Measurements from ENCODE around the gene TNS1.
"Not testable (repeated sequence)": the region's sequence is repeated elsewhere in the genome, so short reads cannot be mapped to it uniquely, and the experiment has no call there.

TNS1 gene

DNA sequence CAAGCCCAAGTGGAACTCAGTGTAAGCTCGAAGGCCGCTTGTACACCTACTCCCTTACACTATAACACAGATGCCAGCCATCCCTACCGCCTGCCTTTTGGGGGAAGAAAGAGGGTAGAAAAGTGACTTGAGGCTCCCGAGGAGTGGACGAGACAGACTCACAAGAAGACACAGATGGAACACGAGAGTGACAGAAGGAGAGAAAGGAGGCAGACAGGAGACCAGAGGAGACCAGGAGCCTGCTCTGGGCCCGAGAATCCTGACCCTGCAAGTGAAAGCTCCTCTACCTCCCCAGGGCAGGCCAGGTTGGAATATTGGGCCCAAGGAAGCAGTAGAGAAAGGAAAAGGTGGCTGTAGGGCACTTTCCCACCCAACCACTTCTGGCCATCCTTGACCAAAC is 23.4 kb upstream of the TNS1 start:
- Mint-ChIP-seq H3K9me3 (no peaks in the 10 kb centered on the region), H3K4me1 (peaks cover 0 to 3% of the 10 kb centered on the region in 2 donors), H3K36me3 (no peaks in the 10 kb centered on the region), H3K4me3 (no peak overlapping the region), H3K27me3 (no peaks in the 10 kb centered on the region), H3K27ac (no peak overlapping the region)
- DNase-seq (no peak), ATAC-seq (replicated peaks) (no peak)

DNA sequence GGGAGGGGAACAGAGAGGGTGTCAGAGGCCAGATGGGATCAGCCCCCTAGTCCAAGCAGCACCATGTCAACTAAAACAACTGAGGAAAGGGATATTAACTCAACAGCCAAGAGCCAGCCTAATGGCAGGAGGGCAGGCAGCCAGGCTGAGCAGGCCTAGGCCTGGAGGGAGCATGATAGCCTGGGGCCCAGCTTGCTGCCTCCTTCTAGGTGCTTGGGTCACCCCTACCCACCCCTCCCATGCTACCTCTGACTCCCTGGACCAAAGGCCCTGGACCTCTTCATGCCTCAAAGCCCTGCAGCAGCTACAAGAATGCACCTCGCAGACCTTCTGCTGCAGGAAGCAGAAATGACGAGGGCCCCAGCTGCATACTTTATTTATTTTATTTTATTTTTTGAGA is 22.1 kb upstream of the TNS1 start:
- peaks cover 4 to 11% of the 10 kb centered on the region in 2 donors for H3K4me1 Mint-ChIP-seq
- H3K4me3 Mint-ChIP-seq: no peak overlapping the region
- DNase-seq (no peak), ATAC-seq (replicated peaks) (no peak)
- no peak overlapping the region for H3K27ac Mint-ChIP-seq
- no peaks in the 10 kb centered on the region for H3K36me3 Mint-ChIP-seq
- H3K9me3 Mint-ChIP-seq: no peaks in the 10 kb centered on the region
- no peaks in the 10 kb centered on the region for H3K27me3 Mint-ChIP-seq

DNA sequence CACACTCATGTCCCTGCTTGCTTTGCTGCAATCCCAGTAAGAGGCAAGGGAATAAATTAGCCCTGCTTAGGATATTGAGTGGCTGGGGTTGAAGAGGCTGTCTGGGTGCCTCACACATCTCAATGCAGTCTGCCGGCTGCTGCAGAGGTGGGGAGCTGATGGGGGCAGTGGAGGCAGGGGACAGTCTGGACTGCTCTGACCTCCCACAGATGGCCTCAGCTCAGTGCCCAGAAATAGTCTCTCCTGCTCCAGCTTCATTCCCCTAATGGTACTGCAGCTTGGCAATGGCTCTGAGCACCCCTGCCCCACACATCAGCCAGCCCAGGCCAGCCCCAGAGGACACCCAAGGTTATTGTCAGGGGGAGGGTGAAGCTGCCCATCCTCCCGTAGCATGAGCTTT is 21.5 kb upstream of the TNS1 start:
- H3K27me3 Mint-ChIP-seq: no peaks in the 10 kb centered on the region
- H3K9me3 Mint-ChIP-seq: no peaks in the 10 kb centered on the region
- no peak for DNase-seq
- H3K36me3 Mint-ChIP-seq: no peaks in the 10 kb centered on the region
- H3K4me1 Mint-ChIP-seq: peaks cover 9 to 16% of the 10 kb centered on the region in 2 donors
- no peak overlapping the region for H3K4me3 Mint-ChIP-seq
- ATAC-seq (replicated peaks): no peak
- H3K27ac Mint-ChIP-seq: no peak overlapping the region

DNA sequence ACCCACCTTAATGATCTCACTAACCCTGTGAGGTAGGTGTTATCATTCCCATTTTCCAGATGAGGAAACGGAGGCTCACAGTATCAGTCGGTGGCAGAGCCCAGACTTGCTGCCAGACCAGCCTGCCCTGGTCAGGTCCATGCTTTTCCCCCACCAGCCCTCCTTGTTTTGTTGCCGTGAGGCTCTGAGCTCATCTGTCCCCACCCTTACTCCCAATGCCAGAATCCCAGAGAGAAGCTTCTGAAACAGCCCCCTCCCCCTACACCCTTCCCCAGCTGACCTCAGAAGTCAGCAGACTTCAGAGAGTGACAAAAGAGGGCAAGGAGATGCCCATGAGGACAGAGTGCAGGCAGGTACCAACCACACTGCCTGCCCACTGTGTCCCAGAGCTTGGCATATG is 20.8 kb upstream of the TNS1 start:
- H3K4me1 Mint-ChIP-seq: peaks cover 13 to 19% of the 10 kb centered on the region in 2 donors
- H3K36me3 Mint-ChIP-seq: no peaks in the 10 kb centered on the region
- no peak for DNase-seq
- ATAC-seq (replicated peaks): no peak
- no peaks in the 10 kb centered on the region for H3K9me3 Mint-ChIP-seq
- H3K27ac Mint-ChIP-seq: no peak overlapping the region
- H3K4me3 Mint-ChIP-seq: no peak overlapping the region
- H3K27me3 Mint-ChIP-seq: no peaks in the 10 kb centered on the region

DNA sequence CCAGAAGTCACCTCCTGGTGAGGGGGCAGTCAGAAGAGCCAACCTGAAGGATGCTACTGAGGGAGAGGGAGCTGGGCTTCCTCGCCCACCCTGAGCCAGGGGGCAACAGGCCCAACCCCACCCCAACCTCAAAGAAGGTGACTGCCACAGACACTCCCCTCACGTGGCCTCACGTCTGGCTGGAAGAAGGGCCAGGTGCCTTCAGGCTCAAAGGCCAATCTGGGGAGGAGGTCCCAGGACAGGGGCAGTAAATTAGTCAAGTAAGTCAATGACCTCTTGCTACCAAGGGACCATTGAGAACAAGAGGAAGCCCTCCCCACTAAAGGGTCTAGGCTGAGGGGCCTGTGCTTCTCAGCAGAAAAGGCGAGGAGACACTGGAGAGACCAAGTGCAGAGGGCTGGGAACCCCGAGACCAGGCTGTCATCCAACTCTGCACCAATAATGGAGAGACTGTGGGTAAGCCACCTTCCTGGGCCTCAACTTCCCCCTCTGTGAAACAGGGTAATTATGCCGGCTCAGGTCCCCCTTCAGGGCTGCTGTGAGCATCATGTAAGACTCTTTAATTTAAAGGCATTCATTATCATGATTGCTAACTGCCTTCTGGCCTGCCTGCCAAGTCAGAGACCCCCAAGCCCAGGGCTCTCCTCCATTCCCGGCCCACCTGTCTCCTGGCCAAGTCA is 20.2 kb upstream of the TNS1 start:
- Mint-ChIP-seq H3K4me1 (peaks cover 13 to 19% of the 10 kb centered on the region in 2 donors), H3K36me3 (no peaks in the 10 kb centered on the region), H3K27me3 (no peaks in the 10 kb centered on the region), H3K27ac (no peak overlapping the region), H3K9me3 (no peaks in the 10 kb centered on the region), H3K4me3 (no peak overlapping the region)
- DNase-seq (no peak), ATAC-seq (replicated peaks) (no peak)

DNA sequence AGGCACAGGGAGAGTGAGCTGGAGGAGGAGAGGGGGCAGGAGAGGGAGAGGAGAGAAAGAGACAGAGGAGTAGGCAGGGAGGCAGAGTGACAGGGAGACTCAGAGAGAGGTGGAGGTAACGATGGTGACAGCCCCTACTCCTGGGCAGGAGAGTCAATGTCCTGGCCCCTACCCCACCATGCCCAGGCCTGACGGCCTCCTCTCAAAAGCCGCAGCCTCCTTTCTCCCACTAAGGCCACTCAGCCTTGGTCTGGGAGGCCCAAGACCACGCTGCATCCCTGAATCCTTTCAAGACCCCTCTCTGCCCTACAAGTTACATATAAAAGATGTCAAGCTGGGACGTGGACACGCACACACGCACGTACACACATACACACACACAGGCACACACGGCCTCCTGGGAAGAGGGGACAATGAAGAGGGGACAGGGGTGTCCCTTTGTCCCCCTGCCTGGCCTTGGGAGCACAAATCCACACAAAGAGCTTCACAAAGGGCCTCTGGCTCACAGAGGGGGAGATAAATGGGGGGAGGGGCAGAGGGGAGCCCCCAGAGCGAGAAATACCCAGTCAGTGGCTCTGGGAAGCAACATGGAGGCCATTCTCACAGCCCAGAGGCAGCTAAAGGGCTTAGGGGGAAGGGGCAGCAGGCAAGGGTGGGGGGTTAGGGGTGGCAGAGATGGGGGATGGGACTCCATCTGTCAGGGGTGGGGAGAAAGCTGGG is 19.5 kb upstream of the TNS1 start:
- Mint-ChIP-seq H3K27ac (no peak overlapping the region), H3K36me3 (no peaks in the 10 kb centered on the region), H3K4me1 (peaks cover 17 to 19% of the 10 kb centered on the region in 2 donors), H3K4me3 (no peak overlapping the region), H3K9me3 (no peaks in the 10 kb centered on the region), H3K27me3 (no peaks in the 10 kb centered on the region)
- DNase-seq (no peak), ATAC-seq (replicated peaks) (no peak)

DNA sequence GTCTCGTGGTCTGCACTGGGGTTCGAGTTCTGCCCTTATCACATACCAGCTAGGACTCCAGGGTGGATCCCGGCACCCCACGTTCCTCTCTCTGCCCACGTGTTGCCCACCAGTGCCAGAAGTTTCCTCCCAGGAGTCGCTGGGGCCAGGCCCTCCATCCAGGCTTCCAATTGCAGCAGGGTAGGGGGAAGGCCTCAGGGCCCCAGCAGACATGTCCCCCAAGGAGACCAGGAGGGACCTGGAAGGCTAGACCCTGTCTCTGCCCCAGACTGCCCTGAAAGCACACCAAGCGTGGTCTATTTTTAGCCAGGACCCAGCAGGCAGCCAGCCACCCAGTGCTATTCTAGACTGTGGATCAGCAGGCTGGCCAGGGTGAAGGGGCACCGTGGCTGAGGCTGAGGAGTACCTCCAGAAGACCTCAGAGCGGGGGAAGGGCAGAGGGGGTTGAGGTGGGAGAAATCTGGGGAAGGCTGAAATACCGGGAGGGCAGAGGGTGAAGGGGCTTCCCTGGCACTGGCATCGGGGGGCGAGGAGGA is 18.8 kb upstream of the TNS1 start:
- Mint-ChIP-seq H3K4me1 (peaks cover 17 to 19% of the 10 kb centered on the region in 2 donors), H3K36me3 (no peaks in the 10 kb centered on the region), H3K27ac (no peak overlapping the region), H3K9me3 (no peaks in the 10 kb centered on the region), H3K4me3 (no peak overlapping the region), H3K27me3 (no peaks in the 10 kb centered on the region)
- ATAC-seq (replicated peaks): no peak
- DNase-seq: no peak

DNA sequence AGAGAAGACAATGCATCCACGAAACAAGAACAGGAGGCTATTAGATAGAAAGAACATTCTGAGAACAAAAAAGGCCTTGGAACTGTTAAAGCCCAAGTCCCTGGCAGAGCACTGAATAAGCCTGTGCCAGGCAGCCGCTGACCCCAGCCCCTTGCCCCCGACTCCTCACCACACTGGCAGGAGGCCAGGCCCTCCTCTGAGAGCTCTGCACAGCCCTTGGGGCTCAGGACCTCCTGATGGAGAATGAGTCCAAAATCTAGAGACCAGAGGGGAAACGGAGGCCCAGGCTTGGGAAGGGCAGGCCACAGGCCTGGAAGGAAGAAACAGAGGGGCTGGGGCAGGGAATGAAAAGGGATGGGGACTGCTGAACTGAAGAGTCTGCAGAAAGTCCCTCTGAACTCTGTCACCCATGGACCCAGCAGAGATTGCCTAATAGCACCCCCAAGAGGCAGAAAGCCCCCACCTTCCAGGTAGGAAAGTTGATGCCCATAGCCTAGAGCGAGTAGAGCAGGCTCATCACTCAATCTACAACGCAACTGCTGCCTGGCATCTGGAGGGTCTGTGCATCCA is 18.3 kb upstream of the TNS1 start:
- ATAC-seq (replicated peaks) (peak in 1 of 2 donors; percentile 26), DNase-seq (no peak)
- no peaks in the 10 kb centered on the region for H3K36me3 Mint-ChIP-seq
- H3K4me1 Mint-ChIP-seq: peaks cover 19% of the 10 kb centered on the region in 2 donors
- H3K27me3 Mint-ChIP-seq: no peaks in the 10 kb centered on the region
- no peak overlapping the region for H3K27ac Mint-ChIP-seq
- H3K4me3 Mint-ChIP-seq: no peak overlapping the region
- H3K9me3 Mint-ChIP-seq: no peaks in the 10 kb centered on the region

DNA sequence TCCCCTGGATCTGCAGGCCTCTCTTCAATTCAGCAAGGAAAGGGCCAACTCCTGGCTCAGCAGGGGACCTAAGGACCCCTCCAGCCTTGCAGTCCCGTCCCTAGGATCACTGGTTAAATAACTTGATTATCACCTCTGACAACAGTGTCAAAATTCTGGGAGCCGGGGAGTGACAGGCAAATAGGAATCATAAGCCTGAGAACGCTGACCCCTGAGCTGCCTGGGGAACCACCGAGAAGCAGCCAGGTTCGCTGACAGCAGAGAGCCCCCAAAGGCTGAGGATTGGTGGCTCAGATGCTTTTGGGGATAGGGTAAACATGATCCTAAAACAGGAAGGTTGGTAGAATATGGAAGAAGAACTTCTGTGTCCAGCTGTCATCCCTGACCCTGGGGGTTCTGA is 17.5 kb upstream of the TNS1 start:
- Mint-ChIP-seq H3K9me3 (no peaks in the 10 kb centered on the region), H3K4me1 (peaks cover 19% of the 10 kb centered on the region in 2 donors), H3K36me3 (no peaks in the 10 kb centered on the region), H3K27ac (no peak overlapping the region), H3K27me3 (no peaks in the 10 kb centered on the region), H3K4me3 (no peak overlapping the region)
- no peak for ATAC-seq (replicated peaks)
- no peak for DNase-seq

DNA sequence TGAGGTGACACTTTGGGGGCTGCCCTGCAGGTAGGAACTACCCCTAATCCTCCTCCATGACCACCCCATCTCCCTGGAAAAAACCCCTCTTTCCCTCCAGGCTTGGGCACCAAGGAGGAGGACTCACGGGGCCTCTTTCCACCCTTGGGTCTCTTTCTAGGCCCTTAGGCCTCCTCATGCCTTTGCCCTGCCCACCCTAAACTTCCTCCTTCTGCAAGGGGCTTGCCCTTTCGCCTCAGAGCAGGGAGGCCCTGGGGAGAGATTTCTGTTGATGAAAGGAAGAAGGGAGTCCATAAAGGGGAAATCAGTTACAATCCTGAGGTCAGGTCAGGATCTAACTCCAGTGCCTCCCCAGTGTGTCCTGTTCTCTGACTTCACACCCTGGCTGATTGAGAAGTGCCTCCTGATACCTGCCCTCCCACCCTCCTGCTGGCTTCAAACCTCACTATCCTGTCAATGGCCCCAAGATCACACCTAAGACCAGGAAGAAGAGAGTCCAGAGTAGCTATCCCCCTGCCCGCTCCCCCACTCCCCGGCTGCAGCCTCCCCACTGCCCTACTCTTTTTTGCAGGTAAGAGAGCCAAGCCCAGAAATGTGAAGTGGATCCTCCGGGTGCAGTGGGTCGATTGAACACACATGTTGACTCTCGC is 16.7 kb upstream of the TNS1 start:
- Mint-ChIP-seq H3K4me3 (no peak overlapping the region), H3K36me3 (no peaks in the 10 kb centered on the region), H3K27me3 (no peaks in the 10 kb centered on the region), H3K27ac (no peak overlapping the region), H3K9me3 (no peaks in the 10 kb centered on the region), H3K4me1 (peaks cover 19% of the 10 kb centered on the region in 2 donors)
- DNase-seq: no peak
- peak; percentile 41 to 44 for ATAC-seq (replicated peaks)

DNA sequence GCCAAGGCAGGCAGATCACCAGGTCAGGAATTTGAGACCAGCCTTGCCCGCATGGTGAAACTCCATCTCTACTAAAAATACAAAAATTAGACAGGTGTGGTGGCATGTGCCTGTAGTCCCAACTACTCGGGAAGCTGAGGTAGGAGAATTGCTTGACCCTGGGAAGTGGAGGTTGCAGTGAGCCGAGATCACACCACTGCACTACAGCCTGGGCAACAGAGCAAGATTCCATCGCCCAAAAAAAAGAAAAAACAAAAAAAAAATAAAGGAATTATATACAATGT is 16.0 kb upstream of the TNS1 start:
- H3K27me3 Mint-ChIP-seq; DNase-seq; ATAC-seq (replicated peaks); H3K4me3 Mint-ChIP-seq; H3K9me3 Mint-ChIP-seq; H3K27ac Mint-ChIP-seq; H3K36me3 Mint-ChIP-seq: not testable (repeated sequence)
- peaks cover 19% of the 10 kb centered on the region in 2 donors for H3K4me1 Mint-ChIP-seq

DNA sequence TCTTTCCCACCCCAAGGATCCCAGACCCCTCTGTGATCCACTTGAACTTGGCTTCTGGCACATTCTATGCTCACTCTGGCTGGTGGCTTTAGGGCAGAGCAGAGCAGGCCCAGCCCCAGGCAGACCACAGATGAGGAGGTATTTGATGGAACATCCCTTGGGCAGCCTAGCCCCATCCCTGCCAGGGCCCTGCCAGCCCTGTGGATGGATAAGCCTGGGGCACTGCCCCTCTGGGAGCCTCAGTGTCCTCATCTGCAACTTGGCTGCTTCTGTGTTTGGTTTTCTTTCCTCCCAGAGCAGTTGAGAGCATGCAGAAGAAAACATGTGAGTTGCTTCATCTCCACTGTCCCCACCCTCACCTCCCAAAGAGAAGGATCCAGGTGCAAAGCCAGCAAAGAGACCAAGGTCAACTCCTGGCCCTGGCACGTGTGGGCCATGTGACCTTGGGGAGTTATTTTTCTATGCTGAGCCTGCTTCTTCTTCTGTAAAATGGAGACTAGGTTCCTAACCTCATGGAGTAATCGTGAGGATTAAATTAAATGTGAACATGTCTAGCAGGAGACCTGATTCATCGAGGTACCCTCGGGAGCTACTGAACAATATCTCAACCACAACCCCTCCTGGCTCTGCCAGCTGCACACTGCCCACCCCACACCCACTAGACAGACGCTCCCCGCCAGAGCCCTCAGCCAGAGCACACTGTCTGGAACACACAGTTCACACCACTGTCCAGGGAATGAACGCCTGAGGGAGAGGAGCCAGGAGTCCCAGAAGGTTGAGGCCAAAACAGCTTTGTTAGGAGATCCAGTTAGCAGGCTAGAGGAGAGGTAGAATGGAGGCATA is 14.6 kb upstream of the TNS1 start:
- H3K36me3 Mint-ChIP-seq: no peaks in the 10 kb centered on the region
- H3K4me3 Mint-ChIP-seq: no peak overlapping the region
- DNase-seq (no peak), ATAC-seq (replicated peaks) (peak in 1 of 2 donors; percentile 24)
- peaks cover 19% of the 10 kb centered on the region in 2 donors for H3K4me1 Mint-ChIP-seq
- no peaks in the 10 kb centered on the region for H3K9me3 Mint-ChIP-seq
- no peak overlapping the region for H3K27ac Mint-ChIP-seq
- peaks cover 0 to 10% of the 10 kb centered on the region in 2 donors for H3K27me3 Mint-ChIP-seq

DNA sequence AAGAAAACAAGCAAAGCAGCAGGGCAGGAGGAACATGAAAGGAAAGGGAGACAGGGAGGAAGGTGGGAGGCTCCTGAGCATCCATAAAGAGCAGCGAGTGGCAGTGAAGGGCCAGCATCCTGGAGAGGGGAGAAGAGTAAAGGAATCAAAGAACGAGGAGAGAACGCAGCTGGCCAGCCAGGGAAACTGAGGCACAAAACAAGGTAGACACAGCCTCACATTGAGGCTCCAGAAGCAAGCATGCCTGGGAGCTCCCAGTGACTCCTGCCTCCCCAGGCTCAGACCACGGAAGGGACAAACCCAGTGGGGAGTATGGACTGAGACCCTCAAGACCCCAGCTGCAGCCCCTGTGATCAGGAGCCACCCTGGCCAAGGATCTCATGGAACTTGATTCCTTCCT is 14.0 kb upstream of the TNS1 start:
- Mint-ChIP-seq H3K4me3 (no peak overlapping the region), H3K27ac (no peak overlapping the region), H3K4me1 (peaks cover 19% of the 10 kb centered on the region in 2 donors), H3K36me3 (no peaks in the 10 kb centered on the region), H3K9me3 (no peaks in the 10 kb centered on the region), H3K27me3 (peaks cover 5 to 14% of the 10 kb centered on the region in 2 donors)
- ATAC-seq (replicated peaks): no peak
- DNase-seq: no peak

All from stimulated activated naive B cell treated with anti-CD40 and anti-IgM and Interleukin-4, amounts not matched to agents 10 μg/mL and 1 μg/mL and 100 μg/mL, for 72 hours (primary cell).